ENCODE results near the gene EIF4EBP2.
A peak's percentile ranks its signal among the peaks of the same experiment; 100 is the strongest.

The EIF4EBP2 gene, protein sequence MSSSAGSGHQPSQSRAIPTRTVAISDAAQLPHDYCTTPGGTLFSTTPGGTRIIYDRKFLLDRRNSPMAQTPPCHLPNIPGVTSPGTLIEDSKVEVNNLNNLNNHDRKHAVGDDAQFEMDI

DNA sequence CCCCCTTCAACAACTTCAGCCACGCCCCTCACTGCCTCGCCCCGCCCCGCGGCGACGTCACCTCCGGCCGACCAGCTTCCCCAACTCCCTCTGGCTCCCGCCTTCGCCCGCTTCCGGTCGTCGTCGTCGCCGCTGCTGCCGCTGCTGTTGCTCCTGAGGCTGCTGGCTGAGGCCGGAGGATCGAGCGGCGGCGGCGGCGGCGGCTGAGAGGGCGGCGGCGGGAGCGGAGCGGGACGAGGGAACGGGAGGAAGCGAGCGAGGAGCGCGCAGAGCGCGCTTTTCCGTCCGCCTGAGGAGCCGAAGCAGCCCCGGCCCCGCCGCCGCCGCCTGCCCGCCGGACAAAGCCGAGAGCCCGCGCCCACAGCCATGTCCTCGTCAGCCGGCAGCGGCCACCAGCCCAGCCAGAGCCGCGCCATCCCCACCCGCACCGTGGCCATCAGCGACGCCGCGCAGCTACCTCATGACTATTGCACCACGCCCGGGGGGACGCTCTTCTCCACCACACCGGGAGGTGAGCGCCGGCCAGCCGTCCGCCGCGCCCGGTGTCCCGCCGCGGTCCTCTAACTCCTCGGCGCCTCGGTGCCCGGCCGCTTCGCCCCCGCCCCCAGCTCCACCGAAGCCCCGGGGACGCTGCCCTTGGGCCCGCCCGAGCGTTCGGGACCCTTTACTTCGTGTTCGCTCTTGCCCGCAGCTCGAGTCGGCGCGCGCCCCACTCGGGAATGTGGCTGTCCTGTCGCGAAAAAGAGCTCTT is at the start of gene EIF4EBP2:
EIF4EBP2 (plus strand) TSS at position 110 of the 751 bp plus-strand sequence; CDS start at position 367, 257 bp downstream.
- DNase-seq (ENCODE audit: low spot score): peak; percentile 93

DNA sequence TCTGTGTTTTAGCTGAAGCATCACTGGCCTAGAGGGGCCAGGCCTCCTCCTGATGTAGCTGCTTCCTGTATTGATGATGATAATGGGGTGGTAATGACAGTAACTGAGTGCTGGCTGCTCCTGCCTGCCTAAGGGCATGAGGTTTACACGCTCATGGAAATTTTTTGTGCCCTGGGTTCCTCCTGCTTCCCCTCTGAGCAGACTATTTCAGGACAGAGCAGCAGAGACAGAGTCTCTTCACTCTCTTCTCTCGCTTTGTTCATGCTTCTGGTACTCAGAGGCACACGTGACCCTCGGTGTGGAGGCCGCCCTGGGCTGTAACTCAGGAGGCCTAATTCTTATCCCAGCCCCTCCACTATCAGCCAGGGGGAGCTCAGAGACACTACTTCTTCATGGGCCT is 49.4 kb upstream of the EIF4EBP2 start:
- DNase-seq (ENCODE audit: low spot score): no peak

- DNase-seq (ENCODE audit: low spot score): no peak
These were observed 48.6 kb upstream of the EIF4EBP2 start for GRCh38 chr10:70355051-70356021.

DNA sequence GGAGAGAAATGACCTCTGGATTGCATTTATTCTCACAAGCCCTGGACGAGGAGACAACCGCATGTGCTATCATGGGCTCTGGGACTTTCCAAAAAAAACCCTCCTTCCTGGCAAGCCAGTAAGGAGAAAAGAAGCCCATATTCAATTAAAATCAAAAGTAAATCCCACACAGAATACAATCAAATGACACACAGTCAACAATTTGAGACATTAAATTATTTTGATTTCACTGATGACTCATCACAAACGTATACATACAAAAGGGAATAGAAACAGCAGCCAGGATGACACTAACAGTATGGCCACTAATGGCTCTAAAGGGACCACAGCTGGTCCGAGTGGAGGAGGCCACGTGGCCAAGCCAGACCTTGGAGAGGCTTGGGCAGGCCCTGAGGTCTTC is 46.4 kb upstream of the EIF4EBP2 start:
- no peak for DNase-seq (ENCODE audit: low spot score)

DNA sequence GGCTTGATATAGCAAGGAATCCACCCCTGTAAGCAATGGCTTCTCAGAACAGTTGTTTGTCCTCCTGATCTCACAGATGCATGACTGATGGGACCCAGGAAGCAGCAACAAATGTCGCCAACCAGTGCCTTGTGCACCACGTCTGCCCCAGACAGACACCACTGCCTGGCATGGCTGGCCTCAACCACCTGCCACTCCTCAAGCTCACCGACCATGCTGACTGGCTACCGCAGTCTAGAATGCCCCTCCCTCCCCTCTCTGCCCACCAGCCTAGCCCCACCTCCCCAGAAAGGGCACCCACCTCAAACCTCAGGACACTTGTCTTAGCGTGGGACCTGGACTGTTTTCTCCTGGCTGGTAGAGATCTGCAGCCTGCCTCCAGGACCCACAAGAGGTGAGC is 45.5 kb upstream of the EIF4EBP2 start:
- no peak for DNase-seq (ENCODE audit: low spot score)

- no peak for DNase-seq (ENCODE audit: low spot score)
These were observed 44.9 kb upstream of the EIF4EBP2 start for GRCh38 chr10:70359017-70359550.

GRCh38 chr10:70360215-70360614 is 43.7 kb upstream of the EIF4EBP2 start:
- DNase-seq (ENCODE audit: low spot score): no peak

- DNase-seq (ENCODE audit: low spot score): no peak
These were observed 41.6 kb upstream of the EIF4EBP2 start for GRCh38 chr10:70362328-70362727.

- DNase-seq (ENCODE audit: low spot score): no peak
These were observed 40.7 kb upstream of the EIF4EBP2 start for GRCh38 chr10:70363292-70363691.

DNA sequence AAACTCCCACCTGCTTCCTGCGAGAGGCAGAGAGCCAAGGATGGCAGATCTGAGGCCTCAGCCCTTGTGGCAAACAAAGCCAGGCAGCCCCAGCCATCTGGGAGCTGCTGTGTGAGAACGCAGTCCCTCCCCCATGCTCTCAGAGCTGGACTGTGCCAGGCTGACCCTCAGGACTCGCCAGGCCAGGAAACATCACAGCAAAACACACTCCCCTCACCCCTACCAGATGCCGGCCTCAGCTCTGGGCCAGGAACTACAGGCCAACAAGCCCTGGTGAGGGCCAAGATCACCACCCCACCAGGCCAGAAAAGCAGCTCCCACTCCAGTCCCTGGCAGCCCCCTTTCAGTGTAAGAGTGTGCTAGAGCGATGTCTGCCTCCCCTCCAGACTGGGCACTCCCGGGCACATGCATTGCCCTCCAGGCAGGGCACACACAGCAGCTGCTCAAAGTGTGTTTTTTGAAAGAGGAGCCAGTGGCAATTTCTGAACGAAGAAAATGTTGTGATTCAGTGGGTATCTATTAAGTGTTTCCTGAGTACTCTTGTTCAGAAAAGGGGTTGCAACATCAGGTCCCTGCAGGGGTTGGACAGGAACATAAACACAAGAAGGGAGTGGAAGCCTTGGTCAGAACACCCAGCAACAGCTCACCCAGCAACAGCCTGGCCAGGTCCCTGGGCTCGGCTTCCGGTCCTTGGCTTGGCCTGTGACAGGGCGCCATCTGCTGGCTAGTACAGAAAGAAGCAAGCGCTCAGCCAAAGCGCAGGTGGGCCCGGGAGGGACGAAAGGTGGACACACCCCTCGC is 39.8 kb upstream of the EIF4EBP2 start:
- DNase-seq (ENCODE audit: low spot score): peak; percentile 91

- DNase-seq (ENCODE audit: low spot score): no peak
These were observed 39.2 kb upstream of the EIF4EBP2 start for GRCh38 chr10:70364772-70365091.

- DNase-seq (ENCODE audit: low spot score): peak; percentile 33
These were observed 36.6 kb upstream of the EIF4EBP2 start for GRCh38 chr10:70367195-70367796.

DNA sequence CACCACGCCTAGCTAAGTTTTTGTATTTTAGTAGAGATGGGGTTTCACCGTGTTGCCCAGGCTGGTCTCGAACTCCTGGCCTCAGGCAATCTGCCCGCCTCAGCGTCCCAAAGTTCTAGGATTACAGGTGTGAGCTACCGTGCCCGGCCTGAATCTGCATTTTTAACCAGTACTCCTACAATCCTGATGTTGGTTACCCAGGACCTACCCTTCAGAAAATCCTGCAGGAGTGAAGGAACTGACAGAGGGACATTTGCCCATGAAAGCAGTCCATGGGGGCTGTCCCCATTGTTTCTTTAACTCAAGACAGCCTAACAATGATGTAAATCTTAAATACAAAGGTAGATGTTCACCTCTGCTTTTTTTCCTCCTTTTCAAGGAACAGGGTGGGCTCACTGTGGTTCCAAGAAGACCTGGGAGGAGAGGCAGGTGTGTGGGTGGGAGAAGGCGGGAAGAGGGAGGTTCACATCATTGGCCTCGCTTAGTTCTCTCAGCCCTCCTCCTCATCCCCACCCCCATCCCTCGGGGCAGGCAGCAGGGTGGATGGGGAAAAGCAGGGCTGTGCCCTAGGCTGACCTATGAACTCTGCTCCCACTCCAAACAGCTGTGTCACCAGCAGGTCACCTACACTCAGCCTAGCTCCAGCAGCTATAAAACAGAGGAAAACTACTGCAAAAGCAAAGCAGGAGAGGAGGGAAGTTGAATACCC is 35.0 kb upstream of the EIF4EBP2 start:
- no peak for DNase-seq (ENCODE audit: low spot score)

DNA sequence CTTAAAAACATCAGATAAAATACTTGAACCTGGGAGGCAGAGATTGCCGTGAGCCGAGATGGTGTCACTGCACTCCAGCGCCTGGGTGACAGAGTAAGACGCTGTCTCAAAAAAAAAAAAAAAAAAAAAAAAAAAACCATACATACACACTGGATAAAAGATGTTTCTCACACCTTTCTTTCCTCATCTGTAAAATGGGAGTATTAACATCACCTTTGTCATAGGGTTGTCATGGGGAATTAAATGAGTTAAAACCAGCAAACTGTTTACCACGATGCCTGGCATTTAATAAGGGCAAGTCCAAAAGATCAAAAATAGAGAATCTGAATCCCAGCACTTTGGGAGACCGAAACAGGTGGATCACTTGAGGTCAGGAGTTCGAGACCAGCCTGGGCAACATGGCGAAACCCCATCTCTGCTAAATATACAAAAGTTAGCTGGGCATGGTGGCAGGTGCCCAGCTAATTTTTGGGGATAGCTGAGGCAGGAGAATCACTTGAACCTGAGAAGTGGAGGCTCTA is 34.4 kb upstream of the EIF4EBP2 start:
- DNase-seq (ENCODE audit: low spot score): no peak

GRCh38 chr10:70370766-70371165 is 33.2 kb upstream of the EIF4EBP2 start:
- no peak for DNase-seq (ENCODE audit: low spot score)

DNA sequence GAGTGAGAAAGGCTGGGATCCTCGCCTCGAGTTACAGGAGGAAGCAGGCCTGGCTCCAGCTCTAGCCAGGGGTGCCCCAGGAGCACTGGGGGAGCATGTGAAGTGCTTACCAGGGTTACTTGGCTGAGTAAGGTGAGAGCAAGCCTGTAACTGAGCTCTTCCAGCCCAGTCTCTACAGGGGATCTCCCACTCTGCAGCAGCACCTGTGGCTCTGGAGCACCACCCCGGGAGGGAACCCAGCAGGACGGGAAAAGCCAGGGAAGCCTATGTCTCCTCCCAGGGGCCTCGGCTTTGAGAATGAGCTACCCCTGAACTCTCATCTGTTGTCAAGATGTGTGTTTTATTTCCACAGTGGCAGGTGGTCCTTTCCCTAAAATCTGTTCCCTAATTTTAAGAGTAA is 32.1 kb upstream of the EIF4EBP2 start:
- DNase-seq (ENCODE audit: low spot score): no peak

- no peak for DNase-seq (ENCODE audit: low spot score)
These were observed 28.9 kb upstream of the EIF4EBP2 start for GRCh38 chr10:70374775-70375614.

- peak; percentile 82 for DNase-seq (ENCODE audit: low spot score)
These were observed 27.2 kb upstream of the EIF4EBP2 start for GRCh38 chr10:70376436-70377378.
